HG03135 (cell line): Measurements from ENCODE around the gene DNAH6.

Experiments
- ATAC-seq: cut with Tn5 transposase; IDR thresholded peaks from one replicate; pipeline ENCODE4 v1.9.1; 2021; ENCODE audit warnings: mild to moderate bottlenecking, moderate library complexity; ENCODE audit not compliant: unreplicated experiment

DNAH6 gene

DNA sequence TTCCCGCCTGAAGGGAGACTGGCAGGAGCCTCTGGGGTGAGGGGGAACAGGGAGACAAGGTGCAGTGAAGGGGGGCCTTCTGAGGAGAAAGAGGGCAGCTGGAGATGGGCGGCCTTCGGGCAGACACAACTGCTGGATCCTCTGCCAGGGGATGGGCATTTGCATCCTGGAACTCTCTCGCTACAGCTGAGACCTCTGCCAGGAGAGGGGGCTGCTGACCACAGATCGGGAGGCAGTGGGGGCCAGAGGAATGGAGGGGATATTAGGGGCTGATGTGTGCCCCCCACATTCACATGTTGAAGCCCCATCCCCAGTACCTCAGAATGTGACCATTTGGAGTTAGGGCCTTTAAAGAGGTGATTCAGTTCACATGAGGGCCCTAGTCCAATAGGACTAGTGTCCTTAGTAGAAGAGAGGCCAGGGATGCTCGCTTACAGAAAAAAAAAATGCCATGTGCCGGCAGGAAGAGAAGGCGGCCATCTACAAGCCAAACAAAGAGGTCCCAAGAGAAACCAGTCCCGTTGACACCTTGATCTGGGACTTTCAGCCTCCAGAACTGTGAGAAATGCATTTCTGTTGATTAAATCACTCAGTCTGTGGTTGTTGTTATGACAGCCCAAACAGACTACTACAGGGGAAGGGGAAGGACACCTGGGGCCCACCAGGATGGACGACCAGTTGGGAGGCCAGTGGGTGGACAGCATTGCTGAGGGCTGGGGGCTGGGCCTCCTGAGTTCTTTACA lies 314.6 kb downstream of the DNAH6 start:
- no peak for ATAC-seq

DNA sequence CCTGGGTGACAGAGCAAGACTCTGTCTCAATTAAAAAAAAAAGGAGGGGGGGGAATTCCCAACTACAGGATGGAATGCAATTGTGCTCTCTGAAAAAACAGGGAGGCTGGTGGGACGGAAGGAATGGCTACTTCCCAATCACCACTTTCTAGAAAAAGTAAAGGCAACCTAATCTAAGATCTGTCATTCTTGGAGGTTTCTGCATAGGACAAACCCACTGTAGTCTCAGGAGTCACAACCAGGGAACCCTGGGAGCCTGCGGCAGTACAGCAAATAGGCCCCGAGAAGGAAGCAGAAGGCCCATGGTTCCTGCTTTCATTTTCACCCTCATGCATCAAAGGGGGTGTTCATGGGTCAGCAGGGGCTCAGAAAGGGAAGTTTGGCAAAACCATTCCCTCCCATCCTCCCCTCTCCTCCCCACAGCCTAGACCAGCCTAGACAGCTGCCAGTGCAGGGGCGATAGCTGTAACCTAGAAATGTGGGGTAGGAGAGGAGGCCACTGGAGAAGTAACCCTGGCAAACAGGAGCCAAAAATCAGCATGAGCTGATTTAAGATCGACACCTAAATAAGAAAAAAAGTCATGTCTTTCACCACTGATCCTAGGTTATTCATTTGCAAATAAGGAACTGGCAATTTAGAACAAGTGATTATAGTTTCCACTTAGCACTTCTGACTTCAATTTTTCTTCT lies 316.6 kb downstream of the DNAH6 start:
- ATAC-seq: peak; percentile 71

DNA sequence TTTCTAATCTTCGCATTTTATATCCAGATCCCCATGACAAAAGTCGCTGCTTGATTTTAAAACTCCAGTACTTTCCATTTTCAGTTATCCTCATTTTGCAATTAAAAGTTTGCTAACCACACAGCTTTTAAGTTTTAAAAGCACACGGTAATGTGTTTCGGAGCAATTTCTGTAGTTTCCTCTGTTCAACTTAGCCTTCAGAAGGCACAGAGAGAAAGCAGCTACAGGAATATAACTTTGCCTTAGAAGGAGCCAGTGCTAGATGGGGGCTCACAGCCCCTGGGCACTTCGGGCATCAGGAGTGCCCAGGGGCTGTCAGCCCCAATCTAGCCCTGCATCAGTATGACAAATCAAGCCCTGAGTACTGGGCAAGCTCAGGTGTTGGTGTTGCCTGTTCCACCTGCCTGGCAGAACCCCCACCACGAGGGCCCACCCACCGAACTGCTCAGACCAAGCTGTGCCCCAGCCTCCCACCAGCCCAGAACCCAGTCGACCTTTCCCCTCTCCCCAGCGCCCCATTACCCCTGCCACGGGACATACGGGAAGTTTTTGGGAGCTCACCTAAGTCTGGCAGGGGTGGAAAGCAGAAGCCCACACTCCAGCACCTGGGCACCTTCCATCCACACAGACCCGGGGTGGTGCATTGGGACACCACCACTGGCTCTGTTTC lies 317.3 kb downstream of the DNAH6 start:
- peak; percentile 13 for ATAC-seq

DNA sequence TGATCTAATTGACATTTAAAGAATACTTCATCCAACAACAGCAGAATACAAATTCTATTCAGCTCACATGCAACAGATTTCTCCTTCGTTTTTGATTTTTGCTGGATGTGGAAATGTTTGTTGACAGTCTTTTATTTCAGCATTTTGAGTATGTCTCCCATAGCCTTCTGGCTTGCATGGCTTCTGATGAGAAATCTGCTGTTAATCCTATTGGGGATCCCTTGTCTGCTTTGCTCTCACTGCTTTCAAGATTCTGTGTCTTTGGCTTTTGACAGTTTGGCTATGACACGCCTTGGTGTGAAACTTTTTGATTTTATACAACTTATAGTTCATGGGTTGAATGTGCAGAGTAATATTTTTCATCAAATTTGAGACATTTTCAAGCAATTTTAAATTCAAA lies 319.9 kb downstream of the DNAH6 start:
- no peak for ATAC-seq

DNA sequence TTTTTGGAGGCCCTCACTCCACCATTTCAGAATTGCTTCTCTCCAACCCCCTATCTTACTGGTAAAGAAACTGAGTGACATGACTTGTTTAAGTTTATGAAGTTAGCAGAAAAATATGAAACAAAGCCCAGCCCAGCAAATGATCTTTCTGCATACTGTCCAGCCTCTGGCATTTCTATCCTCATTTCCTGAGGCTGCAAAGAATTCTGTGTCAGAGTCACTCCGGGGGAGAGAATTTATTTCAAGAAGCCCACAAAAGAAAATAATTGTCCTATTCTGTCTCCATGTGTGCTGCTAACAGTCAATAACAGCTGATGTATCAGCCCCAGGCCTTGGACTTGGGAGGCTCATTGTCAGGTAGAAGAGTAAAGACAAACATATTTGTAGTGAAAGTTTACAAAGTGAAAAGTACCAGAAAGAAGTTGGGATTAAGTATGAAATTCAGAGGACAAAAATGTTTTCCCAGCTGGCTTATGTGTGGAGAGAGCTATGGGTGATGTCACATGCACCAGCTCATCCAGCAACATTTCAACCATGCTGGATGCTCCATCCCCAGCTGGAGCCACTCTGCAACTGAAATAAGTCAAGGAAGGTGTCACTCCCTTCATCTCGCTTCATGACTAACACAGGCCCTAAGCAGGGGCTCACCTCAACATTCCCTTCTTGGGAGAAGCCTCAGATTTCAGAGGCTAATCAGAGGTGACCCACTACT lies 322.3 kb downstream of the DNAH6 start:
- ATAC-seq: no peak

DNA sequence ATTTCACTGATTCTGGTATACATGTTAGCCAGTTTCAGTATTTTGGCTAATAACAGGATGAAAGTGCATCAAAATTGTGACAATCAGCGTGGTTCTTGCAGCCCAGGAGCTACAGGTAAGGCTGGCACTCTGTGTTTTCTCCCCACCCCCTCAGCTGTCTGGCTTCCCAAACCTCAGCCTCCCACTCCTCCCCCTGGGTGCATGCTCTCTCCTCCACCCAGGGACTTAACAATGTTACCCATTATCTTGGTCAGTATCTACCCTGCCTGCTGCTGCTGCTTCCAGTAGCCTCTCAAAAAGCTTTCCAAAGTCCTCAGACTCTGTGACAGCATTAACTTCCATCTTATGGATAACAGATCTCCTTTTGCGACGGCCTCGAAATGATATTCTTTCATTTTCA lies 323.6 kb downstream of the DNAH6 start:
- no peak for ATAC-seq

DNA sequence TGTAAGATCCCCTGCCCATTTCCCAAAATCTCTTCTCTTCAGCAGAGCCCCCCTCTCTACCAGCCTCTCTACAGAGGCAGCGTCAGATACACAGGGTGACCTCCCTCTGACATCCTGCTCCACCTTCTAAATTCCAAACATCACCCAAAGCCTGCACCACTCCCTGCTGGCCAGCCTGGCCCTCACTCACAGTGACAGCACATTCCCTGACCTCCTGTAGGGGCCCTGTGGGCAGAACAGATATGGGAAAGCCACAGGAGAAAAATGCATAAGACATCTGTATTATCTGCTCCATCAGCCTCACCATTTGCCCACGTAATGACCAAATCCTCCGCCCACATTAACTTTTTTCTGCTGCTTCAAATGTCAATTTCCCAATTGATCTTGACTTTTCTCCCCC lies 324.0 kb downstream of the DNAH6 start:
- no peak for ATAC-seq

DNA sequence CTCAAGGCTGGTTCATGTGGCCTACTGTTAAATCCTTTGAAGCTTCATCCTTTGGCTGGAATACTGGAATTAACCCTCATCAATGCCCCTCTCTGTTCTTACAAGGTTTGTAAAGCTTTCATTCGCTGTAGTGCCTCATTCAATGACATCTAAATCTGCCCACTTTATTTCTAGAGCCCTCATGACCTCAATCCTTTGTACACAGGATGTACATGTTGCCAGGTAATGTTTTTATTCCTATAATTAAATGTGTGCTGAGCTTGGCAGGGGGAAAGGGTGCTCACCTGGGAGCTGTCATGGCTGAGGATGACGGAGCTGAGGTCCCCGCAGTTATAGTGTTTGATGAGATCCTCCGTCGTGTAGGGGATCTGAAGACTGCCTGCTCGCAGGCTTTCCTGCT lies 325.3 kb downstream of the DNAH6 start:
- ATAC-seq: no peak

DNA sequence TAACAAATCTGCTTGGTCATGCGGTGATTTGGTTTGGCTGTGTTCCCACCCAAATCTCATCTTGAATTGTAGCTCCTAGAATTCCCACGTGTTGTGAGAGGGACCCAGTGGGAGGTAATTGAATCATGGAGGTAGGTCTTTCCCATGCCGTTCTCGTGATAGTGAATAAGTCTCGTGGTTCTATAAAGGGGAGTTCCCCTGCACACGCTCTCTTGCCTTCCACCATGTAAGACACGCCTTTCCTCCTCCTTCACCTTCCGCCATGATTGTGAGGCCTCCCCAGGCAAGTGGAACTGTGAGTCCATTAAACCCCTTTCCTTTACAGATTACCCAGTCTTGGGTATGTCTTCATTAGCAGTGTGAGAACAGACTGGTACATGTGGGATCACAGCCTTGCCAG lies 327.8 kb downstream of the DNAH6 start:
- no peak for ATAC-seq

DNA sequence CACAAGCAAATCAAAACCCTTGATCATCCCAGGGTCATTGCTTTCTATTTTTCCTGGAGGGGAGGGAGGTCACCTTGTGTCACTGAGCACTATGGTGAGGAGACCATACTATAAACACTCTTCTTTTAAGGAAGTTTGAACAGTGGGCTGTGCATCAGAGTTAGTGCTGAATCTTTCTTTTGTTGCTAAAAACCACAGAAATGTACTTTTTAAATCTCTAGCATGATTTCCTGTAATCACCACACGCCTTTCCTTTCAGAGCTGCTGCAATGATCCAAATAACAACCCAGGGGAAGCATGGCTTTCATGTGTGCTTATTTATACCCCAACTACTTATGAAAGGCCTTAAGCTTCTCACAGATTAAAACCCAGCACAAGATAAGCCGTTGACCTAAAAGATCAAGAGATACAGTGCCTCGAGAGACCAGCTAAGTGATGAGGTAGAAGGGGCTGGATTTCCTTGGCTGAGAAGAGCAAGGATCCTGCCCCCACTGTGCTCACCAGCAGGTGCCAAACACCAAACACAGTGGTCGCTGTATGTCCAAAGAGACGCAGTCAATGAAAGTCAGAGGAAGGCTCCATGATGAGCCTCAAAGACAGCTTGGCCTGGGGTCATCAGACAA lies 329.9 kb downstream of the DNAH6 start:
- ATAC-seq: no peak

DNA sequence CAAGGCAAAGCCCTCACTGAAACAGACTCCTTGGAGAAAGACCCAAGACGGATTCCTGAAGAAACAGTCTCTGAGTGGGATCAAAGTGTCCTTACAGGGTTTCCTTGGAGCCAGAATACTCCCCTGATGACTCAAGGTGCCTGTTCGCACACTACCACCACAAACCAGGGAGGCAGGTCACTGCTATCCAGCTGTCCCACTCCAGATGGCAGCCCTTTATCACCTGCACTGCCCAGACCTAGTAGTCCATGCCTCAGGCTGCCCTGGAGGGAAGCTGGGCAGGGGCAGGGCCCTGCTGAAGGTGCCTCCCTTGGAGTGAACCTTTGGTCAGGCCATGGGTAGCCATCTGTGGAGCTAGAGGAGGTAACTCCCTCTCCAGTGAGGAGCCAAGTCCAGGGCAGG lies 330.4 kb downstream of the DNAH6 start:
- ATAC-seq: no peak

DNA sequence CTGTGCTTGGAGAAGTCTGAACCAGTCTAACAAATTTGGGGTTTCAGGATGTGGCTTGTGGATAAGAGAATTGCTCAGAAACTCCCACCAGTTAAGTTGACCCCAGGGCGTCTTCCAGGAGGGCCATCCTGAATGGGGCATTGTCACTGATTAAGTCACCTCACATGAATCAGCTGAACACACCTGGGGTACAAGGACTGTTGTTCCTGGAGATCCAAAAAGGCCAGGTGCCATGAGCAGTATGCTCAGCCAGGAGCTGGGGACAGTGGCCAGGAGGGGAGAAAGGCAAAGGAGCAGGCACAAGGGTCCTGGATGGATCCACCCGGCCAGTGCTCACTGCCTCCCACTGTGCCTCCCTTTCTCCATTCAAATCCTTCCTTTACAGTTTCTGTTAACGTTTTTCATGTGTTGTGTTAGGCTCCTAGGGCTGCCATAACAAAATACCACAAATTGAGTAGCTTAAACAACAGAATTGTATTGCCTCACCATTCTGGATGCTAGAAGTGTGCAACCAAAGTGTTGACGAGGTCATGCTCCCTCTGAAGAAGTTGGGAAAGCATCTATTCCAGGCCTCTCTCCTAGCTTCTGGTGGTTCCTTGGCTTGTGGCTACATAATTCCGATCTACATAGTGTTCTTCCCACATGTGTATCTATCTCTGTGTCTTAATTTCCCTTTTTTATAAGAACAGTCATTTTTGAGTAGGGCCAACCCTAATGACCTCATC lies 331.2 kb downstream of the DNAH6 start:
- ATAC-seq: no peak

DNA sequence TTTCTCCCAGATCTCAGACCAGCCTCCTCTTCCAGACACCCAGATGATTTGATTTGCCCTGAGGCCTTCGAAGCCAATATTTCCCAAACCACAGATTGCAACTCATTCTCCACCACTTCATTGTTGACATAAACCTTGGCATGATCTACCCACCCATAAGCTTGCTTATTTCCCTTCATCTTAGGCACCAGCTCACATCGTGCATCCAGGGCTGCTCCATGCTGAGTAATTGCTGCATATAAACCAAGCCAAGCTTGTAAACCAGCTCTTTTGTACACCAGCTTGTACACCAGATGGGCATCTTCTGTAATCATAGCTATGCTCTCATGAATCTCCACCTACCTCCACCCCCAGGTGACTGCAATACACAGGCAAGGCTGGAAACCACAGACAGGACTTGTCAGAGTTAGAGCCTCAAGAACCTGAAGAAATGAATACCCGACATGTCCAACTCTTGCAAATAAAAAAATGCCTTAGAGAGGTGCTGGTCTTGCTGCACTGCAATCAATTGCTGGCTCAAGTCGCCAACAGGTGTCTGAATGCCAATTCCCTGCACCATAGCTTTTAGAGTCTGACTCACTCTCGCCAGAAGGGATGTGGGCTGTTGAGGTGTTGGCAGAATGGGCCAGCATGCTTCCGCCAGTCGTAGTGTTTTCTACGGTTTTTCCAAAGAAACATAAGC lies 333.1 kb downstream of the DNAH6 start:
- no peak for ATAC-seq

DNA sequence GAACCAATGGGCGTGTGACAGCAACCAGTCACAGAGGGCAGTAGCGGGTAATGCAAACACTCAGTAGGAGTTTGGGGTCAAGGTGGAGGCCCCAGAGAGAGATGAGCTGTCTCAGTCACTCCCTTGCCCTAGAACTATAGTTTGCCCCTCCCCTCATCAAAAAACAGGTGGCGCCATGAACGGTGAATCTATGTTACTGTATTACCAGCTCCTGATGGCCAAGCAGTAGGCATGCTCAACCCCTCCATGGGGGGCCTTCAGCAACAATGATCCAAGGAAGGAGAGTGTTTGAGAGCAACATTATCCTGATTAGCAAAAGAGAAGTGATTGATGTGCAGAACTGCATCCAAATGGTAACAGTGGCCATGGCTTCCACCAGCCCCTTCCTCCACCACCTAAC lies 334.2 kb downstream of the DNAH6 start:
- ATAC-seq: no peak

DNA sequence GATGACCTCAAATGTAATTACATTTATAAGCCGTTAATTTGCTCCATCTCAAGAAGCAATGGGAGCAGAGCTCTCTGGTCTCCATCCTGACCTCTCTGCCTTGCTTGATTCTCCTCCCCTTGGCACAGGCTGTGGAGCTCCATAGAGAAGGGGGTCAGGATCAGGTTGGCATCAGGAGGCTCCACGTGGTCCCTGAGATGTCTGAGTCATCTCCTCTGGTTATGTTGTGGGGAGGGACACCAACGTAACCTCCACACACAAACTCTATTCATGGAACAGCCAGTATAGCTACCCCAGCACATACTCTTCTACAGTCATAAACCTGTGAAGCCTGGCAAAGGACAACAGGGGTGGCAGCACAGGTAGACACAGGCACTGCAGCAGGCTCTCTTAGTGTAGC lies 335.6 kb downstream of the DNAH6 start:
- ATAC-seq: no peak

DNA sequence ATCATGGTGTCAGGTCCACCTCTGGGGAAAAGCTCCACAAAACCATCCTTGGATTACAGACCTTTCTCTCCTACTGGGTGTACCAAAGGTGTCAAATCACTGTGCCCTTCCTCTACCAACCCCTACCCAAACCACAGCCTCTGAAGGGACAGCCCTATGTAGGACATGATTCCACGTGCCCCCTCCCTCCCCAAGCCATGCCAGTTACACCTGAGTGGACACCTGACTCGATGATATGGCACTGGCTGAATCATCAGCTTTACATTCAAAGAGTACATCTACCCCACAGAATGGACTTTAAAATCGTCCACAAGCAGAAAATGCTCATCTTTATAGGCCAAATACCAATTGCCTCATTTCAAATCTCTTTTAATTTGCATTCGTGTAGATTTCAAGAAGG lies 338.6 kb downstream of the DNAH6 start:
- no peak for ATAC-seq

DNA sequence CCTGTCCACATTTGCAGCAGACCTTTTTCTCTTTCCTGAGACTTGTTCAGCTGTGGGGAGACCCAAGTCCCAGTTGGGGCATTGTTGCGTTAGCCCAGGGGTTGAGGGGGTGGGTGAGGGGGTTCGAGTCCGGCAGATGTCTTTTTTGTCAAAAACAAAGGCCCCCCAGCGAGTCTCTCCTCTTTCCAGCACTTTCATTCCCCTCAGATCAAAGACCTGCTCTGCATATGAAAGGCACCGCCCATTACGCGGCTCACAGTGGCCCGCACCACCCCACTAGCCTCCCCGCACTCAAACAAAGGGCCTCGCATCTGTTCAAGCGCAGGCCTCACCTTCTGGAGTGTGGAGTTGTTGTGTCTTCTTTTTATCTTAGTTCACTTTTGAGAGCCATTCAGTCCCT lies 339.4 kb downstream of the DNAH6 start:
- no peak for ATAC-seq

DNA sequence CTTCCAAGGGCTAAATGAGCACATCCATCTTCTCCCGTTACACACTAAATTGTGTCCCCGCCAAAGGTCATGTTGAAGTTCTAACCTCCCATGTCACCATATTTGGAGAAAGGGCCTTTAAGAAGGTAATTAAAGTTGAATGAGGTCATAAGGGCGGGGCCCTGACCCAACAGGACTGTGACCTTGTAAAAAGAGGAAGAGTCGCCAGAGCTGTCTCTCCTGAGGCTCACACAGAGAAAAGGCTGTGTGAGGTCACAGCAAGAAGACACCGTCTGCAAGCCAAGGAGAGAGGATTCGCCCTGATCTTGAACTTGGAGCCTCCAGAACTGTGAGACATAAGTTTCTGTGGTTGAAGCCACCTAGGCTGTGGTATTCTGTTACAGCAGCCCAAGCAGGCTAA lies 340.5 kb downstream of the DNAH6 start:
- peak; percentile 65 for ATAC-seq

DNA sequence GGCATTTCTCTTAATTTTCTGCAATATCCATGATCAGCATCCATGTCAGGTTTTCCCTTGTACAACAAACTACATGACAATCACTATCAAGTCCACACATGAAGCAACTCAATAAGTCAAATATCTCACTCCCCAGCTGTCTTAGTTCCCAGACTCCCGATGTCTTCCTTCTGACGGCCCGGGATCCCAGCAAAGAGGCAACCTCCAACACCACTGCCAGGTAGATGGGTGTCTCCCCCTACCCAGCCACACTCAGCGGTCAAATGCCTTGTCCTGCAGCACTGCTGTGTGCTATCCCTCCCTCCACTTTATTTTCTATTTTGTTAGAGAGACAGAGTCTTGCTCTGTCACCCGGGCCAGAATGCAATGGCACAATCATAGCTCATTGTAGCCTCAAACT lies 341.3 kb downstream of the DNAH6 start:
- no peak for ATAC-seq

DNA sequence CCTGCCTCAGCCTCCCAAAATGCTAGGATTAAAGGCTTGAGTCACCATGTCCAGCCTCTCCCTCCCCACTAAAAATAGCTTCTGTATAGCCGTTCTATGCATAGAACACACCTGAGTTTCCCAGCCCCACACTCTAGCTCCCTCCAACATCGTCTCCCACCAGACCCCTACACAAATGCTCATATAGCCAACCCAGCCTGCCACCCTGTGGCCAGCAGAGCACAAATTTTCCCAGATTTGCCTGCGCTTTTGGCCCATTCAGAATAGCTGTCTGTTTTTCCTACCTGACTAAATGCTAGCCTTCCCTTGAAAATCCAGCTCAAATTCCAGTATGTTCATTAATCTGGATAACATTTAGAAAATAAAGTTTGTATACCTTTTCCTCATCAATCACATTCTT lies 341.8 kb downstream of the DNAH6 start:
- no peak for ATAC-seq
